Kidney epithelial cell (primary cell): ENCODE data around the gene PRPF19. TPM values are rescaled to one million over a fixed set of nuclear protein-coding genes. Genes with fewer than 3 reads are reported as not detected.

ENCODE experiments used
- DNase-seq: peaks from one replicate; pipeline ENCODE4 v3.0.0-alpha.2; 2010; ENCODE audit warnings: low read depth
- H3K27me3 ChIP-seq: 2 replicates; pipeline ENCODE4 v1.6.0; 2011; ENCODE audit warnings: low read length; ENCODE audit not compliant: control insufficient read depth, insufficient read depth
- H3K36me3 ChIP-seq: 2 replicates; pipeline ENCODE4 v1.5.1; 2011; ENCODE audit warnings: low read length; ENCODE audit not compliant: control insufficient read depth, insufficient read depth
- H3K4me3 ChIP-seq: 2 replicates; pipeline ENCODE4 v1.5.1; 2011; ENCODE audit warnings: low read depth, mild to moderate bottlenecking, control low read depth, low read length
- total RNA-seq: library from RNA; depleted of rRNA; stranded (reverse); fragments of >200 nt; gene quantifications from 2 replicates; pipeline ENCODE4 v1.2.3, GENCODE V29; 2015
- TF ChIP-seq, protein P1 (sequence below): IDR thresholded peaks from 2 replicates; pipeline ENCODE4 v1.5.1; 2011; ENCODE audit warnings: mild to moderate bottlenecking, moderate library complexity, low read length, control low read depth, inconsistent platforms; ENCODE audit not compliant: insufficient read depth, poor library complexity, severe bottlenecking

The PRPF19 gene
- total RNA-seq, 1 donor from 2014 or later = 98.8 TPM

DNA sequence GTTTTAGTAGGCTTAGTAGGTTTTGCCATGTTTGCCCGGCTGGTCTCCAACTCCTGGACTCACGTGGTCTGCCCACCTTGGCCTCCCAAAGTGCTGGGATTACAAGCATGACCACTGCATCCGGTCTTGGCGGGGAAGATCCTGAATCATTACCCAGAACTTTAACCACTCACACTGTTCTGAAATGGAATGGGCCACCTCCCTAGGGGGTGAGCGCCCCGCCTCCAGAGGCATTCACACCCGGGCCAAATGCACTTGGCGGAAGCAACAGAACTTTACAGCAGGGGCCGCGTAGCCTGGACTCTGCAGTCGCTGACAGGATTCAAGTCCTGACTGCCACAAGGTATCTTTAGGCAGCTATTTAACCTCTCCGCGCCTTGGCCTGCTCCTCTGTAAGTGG is 59.1 kb downstream of the PRPF19 start:
- H3K4me3 ChIP-seq = no peak overlapping the region
- TF ChIP-seq, protein P1, sequence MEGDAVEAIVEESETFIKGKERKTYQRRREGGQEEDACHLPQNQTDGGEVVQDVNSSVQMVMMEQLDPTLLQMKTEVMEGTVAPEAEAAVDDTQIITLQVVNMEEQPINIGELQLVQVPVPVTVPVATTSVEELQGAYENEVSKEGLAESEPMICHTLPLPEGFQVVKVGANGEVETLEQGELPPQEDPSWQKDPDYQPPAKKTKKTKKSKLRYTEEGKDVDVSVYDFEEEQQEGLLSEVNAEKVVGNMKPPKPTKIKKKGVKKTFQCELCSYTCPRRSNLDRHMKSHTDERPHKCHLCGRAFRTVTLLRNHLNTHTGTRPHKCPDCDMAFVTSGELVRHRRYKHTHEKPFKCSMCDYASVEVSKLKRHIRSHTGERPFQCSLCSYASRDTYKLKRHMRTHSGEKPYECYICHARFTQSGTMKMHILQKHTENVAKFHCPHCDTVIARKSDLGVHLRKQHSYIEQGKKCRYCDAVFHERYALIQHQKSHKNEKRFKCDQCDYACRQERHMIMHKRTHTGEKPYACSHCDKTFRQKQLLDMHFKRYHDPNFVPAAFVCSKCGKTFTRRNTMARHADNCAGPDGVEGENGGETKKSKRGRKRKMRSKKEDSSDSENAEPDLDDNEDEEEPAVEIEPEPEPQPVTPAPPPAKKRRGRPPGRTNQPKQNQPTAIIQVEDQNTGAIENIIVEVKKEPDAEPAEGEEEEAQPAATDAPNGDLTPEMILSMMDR = no peak
- H3K27me3 ChIP-seq = peaks cover 3% of the 10 kb centered on the region
- peaks cover 1% of the 10 kb centered on the region for H3K36me3 ChIP-seq
- no peak for DNase-seq

DNA sequence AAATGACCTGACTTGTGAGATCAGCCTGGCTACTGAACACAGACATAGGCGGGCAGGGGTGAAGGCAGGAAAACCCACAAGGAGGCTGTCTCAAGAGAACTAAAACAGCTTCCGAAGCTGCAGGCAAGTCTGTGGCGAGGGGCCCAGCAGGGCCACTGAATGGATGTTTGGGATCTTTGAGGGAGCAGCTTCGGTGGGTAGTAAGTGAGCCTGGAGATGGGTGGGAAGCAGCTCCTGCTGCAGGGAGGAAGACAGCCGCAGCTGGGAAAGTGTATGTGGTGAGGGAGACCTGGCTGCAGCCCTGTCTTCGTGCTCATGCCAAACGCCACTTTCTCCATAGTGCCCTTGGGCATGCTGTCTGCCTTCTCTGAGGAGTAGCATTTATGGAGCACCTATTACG is 61.0 kb downstream of the PRPF19 start:
- Histone ChIP-seq H3K27me3 (no peaks in the 10 kb centered on the region), H3K4me3 (no peak overlapping the region), H3K36me3 (no peaks in the 10 kb centered on the region)
- no peak for DNase-seq
- TF ChIP-seq, protein P1 = no peak

DNA sequence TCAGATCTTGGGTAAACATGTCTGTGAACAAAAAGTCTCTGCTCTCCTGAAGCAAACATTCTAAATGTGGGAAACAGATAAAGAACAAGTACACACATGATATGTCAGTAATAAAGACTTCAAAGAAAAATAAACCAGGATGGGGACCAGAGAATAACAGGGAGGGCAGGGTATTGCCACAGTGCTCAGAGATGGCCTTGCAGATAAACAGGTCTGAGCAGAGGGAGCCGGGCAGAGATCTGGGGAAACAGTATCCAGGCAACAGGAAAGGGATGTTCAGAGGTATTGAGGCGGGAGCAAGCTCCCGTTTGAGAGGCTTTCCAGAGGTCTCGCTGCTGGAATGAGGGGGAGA is 61.5 kb downstream of the PRPF19 start:
- Histone ChIP-seq H3K4me3 (no peak overlapping the region), H3K27me3 (no peaks in the 10 kb centered on the region), H3K36me3 (no peaks in the 10 kb centered on the region)
- TF ChIP-seq, protein P1 = no peak
- no peak for DNase-seq

DNA sequence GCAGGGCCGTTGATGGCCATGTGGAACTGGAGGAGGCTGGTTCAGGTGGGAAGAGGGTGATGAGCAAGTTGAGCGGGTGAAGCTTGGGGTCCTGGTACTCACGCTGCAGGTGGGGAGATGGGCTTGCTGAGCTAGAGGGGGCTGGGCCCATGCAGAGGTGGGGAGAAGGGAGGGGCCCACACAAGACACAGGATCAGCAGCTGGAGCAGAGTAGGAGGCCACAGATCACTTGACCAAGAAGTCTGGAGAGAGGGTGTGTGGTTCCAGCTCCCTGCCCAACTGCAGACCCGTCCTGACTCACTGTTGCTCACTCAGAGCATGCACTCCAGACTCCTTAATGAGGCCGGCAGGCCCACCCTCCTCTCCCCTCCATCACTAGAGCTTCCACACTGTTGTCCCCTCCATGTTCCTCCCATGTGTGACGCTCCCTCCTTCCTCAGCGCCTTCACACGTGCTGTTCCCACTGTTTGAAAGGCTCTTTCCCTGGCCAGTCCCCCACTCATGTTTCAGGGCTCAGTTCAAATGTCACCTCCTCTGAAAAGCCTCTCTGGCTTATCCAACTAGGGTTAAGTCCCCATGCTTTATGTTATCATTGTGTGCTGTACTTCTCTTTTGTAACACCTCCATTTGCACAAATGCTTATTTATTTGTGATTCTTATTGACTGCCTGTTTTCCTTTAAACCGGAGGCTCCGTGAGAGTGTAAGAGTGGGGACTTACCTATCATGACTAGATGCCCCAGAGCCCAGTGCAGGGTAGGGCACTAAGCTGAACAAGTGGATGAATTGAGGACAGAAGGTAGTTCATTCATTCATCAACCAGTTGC is 62.1 kb downstream of the PRPF19 start:
- Histone ChIP-seq H3K4me3 (no peak overlapping the region), H3K36me3 (no peaks in the 10 kb centered on the region), H3K27me3 (no peaks in the 10 kb centered on the region)
- TF ChIP-seq, protein P1 = no peak
- DNase-seq = no peak

DNA sequence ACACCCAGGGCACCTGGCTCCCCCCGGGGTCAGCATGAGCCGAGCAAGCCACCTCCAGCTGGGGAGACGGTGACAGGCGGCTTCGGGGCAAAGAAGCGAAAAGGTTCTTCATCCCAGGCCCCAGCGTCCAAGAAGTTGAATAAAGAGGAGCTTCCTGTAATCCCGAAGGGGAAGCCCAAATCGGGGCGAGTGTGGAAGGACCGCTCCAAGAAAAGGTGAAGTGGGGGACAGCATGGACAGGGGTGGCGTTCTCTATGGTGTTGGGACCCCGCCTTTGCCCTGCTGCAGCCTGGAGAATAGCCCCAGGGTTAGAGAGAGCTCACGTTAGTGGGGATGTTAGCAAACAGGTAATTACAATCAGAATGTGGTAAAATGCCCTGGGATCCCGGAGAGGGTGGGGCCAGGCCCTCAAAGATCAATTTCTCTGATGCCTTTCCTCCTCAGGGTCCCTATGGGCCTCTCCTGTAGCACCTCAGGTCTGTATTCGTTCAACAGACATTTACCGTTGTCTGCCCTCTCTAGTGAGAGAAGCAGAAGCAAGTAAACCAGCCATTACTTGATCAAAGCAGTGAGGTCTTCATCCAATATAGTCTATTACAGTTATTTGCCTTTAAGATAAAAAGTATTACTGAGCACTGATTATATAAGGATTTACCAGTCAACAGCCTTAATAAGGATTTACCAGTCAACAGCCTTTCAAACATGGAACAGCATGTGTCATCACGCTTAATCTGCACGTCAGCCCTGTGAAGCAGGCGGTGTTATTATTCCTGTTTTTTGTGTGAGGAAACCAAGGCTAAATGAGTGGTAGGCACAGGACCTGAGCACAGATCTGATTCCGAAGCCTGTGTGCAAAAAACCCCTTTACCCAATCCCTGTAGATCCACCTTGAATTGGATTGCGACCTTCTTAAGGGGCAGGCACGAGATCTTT is 63.5 kb downstream of the PRPF19 start:
- DNase-seq = no peak
- TF ChIP-seq, protein P1 = no peak
- Histone ChIP-seq H3K27me3 (no peaks in the 10 kb centered on the region), H3K36me3 (no peaks in the 10 kb centered on the region), H3K4me3 (peak overlapping the region; percentile 66)
